ENCODE results near the gene RASSF1.

RASSF1 gene, protein sequence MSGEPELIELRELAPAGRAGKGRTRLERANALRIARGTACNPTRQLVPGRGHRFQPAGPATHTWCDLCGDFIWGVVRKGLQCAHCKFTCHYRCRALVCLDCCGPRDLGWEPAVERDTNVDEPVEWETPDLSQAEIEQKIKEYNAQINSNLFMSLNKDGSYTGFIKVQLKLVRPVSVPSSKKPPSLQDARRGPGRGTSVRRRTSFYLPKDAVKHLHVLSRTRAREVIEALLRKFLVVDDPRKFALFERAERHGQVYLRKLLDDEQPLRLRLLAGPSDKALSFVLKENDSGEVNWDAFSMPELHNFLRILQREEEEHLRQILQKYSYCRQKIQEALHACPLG

DNA sequence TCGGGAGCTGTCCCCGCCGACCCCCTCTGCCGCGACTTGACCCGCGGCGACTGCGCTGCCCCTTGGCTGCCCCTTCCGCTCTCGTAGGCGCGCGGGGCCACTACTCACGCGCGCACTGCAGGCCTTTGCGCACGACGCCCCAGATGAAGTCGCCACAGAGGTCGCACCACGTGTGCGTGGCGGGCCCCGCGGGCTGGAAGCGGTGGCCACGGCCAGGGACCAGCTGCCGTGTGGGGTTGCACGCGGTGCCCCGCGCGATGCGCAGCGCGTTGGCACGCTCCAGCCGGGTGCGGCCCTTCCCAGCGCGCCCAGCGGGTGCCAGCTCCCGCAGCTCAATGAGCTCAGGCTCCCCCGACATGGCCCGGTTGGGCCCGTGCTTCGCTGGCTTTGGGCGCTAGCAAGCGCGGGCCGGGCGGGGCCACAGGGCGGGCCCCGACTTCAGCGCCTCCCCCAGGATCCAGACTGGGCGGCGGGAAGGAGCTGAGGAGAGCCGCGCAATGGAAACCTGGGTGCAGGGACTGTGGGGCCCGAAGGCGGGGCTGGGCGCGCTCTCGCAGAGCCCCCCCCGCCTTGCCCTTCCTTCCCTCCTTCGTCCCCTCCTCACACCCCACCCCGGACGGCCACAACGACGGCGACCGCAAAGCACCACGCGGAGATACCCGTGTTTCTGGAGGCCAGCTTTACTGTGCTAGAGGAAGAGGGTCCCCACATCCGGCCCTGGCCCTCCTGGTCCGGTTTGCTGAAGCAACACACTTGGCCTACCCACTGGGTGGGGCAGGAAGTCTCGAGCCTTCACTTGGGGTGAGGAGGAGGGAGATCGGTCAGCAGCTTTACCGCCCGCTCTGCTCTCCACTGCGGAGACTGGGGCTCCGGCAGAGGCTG is at the start of gene RASSF1:
TSS of gene RASSF1 (minus strand) at position 389 of the 882 bp plus-strand sequence. CDS start at position 358, 31 bp downstream.
- no peak for DNase-seq

DNA sequence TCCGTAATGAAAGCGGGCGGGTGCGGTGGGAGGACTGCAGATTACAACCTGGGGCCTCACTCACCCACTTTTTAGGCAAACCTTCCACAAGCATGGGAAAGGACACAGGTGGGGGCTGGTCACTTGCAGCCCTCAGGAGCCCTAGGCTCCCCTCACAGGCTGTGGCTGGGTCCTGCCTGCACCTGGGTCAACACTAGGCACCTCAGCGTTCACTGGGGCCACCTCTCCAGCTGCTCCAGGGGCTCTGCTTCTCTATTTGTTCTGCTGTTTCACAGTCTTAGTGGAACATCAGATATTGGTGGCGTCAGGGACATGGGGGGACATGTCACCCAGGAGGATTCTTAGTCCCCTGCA is 48.8 kb upstream of the RASSF1 start:
- DNase-seq: no peak

DNA sequence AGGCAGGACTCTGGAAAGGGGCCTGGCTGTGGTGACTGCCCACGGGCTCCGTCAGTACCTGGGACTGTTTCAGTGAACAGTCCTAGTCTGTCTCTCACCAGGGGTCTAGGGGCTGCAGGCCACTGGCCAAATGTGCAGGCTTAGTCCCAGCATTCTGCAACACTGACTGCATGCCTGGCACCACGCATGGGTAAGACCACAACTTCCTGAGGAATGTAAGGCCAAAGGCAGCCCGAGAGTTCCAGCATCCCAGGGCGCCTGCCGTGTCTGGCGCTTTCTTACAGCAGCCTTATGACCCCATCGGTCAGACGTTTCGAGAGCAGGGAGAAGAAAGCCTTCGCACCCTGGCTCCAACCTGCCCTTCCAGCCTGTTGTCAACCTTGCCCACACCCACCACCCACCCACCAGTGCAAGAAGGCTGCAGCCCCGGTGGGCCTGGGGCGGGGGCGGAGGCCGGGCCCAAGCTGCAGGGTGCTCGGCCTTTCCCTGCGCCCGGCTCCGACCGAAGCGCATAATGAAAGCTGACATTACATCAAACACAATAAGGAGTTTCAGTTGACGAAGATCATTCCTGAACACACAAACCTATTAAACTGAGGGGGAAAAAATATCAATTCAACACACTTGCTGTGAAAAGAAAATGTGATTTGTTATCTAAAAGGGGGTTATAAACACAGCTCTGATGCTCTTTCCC is 48.2 kb upstream of the RASSF1 start:
- DNase-seq: no peak

DNA sequence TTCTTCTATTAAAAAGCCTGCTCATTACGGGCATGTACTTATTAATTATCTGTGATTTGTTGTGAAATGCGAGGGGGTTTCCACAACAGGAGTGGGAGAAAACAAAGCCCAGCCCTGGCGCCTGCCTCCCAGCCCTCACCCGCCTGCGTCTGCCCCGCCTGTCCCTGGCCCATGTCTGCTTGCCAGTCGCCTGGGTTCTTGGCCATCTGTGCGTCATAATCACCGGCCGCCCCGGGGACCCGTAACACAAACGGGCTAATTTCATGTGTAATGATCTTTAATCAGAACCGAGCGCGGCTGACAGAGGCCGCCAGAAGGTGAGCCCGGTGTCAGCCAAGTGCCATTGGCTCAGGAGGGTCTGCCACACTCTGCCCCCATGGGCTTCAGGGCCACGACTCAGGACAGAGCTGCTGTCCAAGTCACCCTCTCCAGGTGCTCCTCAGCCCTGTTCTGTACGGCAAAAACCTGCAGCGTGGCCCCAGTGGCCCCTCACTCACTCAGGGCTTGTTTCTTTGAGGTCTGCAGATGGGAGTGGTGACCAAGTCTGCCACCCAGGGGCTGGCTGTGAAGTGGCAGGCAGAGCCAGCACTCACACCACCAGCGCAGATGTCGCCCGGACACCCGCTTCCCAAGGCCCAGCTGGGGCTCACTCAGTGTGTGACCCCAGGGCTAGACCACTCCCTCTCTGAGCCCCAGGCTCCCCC is 47.5 kb upstream of the RASSF1 start:
- peak in 2 of 3 experiments; percentile 51 to 69 for DNase-seq

DNA sequence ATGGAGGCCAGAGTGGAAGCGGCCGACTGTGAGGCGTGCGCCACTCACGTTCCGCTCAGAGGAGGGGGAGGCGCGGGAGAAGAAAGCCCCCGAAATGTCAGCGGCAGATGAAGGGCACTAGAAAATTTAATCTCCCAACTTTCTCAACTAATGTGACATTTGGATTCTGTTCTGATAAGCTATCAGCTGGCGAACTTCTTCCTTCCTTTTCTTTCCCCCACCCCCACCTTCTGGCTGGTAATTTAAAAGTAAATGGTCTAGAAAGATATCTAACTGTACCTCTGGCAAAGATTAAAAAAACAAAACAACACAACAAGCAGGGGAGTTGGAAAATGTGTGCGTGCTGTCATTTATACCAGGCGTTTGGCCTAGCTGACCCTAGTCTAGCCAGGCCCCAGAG is 45.1 kb upstream of the RASSF1 start:
- no peak for DNase-seq

DNA sequence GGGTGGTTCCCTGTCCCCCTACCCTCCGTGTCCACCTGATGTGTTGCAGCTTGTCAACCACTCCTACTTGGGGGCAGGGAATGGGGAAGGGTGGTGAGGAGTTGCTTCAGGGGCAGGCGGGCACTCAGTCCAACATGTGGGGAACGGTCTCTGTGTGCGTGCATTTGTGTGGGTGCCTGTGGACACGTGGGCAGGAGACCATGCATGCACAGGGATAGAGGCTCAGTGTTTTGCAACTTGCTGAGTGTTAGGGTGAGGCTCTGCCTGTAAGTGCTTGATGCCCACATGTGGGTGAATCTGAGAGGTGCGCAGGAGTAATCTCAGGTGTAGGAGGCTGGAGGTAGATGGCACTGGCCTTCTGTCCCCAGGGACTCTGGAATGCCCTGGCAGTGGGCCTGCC is 43.1 kb upstream of the RASSF1 start:
- no peak for DNase-seq

DNA sequence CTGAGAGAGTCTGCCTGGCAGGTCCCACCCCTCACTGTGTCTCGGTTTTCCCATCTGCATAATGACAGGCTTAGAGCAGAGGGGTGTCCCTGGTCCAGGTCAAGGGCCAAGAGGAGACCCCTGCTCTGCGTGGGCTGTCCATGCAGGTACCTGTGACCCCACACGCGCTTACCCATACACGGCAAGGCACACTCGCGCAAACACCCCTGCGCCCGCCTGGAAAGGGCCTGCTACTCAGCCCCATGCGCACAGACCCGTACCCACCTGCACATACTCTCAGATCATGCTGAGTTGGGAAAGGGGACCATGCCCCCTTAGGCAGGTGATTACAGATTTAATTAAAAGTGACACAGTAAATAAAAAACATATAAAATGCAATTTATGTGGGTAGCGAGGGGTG is 42.1 kb upstream of the RASSF1 start:
- DNase-seq: peak in 2 of 3 experiments; percentile 7 to 13

DNA sequence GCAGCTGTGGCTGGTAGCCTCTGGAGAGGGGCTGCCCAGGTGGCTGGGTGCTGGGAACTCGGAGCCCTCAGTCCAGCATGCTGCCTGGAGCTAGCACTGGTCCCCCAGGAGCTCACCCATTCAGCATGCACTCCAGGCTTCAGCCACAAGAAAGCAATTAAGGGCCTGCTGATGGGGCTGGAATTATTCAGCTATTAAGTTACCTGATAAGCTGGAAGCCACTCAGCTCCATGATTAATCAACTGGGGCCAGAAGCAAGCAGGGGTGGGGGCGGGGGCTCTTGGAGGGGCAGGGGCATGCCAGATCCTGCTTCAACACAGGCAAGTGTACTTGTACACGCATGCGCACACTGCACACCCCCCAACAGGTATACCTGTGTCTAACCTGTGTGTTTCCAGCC is 40.7 kb upstream of the RASSF1 start:
- peak; percentile 6 to 88 (median 62) for DNase-seq

DNA sequence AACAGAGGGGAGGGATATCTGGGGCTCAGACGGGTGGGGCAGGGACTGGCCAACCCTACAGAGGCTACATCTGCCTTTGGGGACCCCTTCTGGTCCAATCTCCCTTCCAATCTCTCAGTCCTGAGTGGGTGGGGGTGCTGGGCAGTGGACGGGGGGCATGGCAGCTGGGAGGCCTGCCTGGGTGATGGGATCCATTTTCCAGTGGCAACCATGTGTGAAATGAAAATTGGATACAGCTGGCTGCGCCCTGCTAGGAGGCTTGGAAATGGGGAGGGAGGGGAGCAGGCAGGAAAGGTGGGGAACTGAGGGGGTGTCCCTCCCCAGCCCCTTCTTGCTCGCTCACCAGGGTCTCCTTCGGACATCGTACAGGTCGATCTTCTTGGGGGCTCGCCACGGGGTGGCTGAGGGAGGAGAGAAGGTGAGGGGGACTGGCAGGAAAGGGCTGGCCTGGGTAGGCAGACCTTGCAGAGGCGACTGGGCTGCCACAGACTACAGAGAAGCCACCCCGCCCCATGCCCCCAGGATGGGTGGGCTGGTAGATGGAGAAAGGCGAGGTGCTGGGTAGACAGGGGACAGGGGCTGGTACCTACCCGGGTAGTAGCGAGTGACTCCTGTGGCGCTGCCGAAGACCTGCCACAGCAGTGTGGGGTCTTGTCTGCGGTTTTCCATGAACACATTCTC is 39.9 kb upstream of the RASSF1 start:
- DNase-seq: no peak

DNA sequence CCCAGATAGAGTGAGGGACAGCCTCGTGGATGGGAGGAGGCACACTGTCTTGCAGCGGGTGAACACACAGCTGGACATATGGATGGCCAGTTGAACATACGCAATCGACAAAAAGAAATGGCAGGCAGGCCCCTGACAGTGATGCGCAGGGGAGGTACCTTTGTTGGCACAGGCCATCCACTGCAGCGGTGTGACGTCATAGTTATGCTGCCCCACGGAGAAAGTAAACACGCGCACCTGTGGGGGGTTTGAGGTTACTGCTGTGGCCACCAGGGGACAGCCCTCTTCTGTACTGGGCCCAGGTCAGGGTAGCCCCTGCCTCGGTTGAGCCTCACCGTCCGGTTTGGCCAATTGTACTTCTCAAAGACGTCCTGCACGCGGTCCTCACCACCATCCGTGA is 38.1 kb upstream of the RASSF1 start:
- peak in 1 of 3 experiments; percentile 18 for DNase-seq

DNA sequence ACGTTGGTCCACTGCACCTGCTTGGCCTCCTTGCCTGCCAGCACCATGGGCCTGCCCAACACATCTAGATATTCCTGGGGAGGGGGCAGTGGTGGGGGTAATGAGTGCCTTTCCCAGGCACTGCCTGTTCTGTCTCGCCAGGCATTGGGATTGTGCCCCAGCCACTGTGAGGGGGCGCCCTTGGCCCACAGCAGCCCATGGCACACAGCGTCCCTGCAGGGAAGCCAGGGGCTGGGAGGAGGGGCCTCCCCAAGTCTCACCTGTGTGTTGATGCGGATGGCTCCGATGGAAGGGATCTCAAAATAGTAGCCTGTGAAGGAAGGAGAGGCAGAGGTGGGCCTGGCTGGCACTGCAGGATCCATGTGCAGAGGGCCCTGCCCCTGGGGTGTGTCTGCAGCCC is 37.4 kb upstream of the RASSF1 start:
- no peak for DNase-seq

DNA sequence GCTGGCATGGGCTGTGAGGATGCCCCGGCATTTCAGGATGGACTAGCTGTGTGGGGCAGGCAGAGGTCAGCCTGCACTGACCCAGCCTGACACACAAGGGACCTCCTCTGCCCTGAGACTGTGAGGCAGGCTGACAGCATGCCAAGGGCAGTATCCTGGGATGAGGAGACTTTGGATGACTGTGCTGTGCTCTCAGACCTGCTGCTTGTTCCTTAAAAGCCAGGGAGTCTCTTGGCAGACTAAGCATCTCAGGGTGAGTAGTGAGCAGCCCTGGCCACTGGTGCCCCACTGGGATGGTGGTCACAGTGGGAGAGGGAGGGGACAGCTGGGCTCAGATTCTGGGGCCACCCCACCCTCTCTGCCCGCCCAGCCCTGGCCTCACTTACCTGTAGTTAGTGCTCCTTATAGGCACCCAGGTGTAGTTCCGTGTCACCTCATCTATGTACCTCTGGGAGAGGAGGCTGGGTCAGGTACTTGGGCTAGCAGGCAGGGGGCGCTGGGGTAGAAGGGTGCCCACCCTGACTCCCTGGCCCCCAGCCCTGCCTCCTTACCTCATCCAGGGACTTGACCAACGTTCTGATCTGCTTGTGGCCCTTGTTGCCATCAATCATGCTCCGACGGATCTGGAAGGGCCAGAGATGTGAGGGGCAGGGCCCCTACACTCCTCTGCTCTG is 34.8 kb upstream of the RASSF1 start:
- no peak for DNase-seq

DNA sequence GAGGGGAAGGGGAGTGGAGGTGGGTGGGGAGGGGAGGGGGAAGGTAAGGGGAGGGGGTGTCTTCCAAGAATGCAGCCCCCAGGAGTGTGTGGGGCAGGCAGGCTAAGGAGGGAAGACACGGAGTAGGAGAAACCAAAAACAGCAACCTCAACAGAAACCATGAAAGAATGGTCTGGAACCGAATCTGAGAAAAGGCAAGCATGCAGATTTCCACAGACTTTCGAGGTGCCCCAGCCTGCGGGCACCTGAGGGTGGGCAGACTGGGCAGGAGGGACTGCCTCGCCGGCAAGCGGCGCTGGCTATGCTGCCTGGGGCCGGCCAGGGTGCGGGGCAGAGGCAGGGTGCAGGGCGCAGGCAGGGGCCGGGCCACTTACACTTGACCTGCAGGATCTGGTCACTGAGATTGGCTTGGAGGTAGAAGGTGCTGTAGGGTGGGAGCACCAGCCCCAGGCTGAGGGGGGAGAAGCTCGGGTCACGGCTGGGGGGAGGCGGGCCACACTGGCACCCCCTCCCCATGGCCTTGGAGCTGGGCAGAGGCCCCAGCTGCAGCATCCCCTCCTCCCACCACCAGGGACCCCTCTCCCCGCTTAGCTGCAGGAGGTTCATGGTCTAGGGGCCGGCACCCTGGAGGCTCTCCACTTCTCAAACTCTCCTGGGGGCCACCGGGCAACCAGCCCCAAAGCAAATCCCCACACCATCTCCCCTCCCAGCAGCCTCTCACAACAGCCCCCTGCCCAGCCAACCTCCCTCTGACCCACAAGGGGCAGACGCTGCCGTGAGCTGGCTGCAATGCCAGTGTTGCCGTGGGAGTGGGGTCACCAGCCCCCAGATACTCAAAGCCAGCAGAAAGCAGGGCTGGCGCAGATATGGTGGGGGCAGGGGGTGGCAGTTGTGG is 34.0 kb upstream of the RASSF1 start:
- no peak for DNase-seq

DNA sequence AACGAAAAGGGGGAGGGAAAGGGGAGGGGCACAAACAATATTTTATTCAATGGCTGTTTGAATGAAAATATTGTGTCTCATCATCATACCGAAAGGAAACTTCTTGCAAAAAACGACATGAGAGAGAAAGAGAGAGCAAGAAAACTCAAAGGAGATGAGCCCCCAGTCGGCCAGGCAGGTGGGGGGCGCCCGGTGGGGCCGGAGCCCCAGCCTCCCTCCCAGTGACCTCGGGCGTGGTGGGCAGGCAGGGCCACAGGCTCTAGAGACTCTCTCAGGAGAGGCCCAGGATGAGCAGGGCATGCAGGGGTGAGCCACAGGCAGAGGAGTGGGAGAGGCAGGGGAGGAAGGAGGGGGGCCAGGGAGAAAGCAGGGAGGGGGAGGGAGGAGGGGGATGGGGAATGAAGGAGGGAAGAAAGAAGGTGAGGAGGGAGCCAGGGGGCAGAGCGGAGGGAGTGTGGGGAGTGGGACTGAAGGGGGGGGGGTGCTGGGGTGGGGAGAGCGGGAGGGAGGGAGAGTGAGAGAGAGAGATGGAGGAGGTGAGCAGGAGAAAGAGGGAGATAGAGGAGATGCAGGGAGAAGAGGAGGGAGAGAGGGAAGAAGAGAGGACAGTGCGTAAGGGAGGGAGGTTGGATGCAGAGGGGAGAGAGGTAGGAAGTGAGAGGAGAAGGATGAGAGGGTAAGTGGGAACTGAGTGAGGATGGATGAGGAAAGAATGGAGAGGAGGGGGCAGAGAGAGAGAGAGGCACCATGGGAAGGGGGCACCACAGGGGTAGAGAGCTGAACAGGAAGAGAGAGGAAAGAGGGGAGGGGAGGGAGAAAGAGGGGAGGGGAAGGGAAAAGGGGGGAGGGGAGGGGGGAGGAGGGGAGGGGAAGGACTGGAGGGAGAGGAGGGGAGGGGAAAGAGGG is 32.8 kb upstream of the RASSF1 start:
- peak in 1 of 3 experiments; percentile 11 for DNase-seq

DNA sequence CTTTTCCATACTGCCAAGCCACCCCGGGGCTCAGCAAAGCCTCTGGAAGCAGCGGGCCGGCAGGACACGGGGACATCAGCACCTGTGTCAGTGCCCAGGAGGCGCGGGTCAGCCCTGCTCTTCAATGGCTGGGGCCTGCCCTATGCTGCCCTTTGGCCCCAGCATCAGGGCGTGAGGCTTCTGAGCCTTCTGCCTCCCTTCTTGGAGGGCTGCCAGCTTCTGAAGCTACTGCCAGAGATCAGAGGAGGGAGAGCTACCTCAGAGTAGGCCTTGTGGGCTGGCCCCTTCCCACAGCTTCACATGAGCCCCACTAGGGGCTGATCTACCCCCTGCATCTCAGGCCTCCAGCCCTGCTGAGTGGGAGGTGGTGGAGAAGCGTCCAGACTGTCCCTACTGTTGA is 31.7 kb upstream of the RASSF1 start:
- DNase-seq: peak in 1 of 3 experiments; percentile 33

DNA sequence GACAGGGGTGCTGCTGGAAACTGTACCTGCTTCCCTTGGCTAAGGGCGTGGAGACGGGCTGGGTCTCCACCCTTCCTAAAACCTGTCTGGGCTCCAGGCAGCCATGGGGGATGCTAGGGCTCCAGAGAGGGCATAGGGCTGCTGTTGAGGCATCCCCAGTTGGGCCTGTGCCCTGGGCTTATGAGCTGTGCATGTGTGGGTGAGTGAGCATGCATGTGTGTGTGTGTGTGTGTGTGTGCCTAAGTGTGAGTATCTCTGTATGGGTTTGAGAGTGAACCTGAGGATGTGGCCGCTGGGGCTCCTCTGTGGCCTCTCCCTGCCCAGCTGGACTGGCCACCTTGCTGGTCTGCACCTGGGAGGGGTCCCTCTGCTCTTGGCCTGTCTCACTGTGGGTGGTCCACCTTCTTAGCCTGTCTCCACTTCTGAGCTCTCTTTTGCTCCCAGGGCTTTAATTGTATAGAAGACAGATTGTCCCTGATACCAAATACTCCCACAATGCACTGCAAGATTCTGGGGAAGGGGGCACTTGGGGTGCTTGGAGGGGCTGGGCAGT is 30.6 kb upstream of the RASSF1 start:
- DNase-seq: no peak

DNA sequence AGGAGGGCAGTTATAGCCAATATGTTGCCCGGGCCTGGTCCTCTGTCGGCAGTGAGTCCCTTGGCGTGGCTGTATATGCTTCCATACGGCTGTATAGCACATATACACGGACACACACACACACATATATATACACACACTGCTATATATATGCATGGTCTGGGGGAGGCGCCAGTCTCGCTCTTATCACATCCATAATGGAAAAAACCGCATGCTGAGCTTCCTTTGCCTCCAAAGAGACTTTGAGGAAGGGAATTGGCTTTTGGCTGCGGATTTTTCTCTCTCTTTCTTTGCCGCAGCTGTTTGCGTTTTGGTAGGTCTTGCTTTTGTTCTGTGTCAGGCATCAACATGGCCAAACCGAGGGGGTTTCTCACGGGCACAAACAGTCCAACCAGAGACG is 30.0 kb upstream of the RASSF1 start:
- DNase-seq: peak in 1 of 3 experiments; percentile 6

DNA sequence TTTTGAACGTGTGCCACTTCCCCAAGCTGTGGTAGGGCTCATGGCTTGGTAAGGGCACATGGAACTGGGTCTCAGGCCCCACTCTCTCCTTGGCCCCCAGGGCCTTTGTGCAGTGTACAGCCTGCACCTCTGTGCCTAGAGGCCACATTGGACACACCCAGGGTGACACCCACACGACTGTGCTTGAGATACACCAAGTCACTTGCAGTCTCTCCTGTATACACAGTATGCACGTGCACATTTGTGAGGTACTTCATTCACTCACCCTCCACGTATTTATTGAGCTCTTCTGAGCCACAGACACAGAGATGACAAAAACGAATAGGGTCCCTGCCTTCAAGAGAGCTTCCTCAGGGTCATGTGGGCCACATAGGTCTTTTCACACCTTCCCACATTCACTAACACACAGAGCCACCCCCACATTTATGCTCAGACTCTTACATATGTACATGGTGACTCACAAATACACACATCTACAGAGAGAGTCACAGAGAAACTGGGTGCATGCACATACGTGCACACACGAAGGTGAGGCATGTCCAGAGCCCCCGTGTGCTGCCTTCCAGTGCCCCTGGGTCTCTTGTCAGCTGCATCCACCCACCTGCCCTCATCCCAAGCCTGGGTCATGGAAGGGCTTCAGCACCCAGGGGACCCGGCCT is 28.5 kb upstream of the RASSF1 start:
- no peak for DNase-seq

DNA sequence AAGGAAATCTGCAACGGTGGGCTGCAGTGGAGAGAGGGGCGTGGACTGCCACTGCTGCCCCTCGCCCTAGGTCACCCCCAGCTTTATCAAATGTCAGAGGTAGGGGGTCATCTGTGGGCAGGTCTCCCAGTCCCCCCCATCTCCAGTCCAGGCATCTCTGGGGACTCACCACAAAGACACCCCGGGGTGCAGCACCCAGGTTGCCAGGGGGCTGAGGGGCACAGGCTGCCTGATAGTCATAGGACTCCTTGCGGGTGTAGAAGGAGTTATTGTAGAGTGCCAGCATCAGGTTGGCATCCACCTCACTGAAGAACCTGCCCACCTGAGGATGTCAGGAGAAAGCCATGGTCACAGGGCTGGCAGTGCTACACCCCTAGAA is 25.2 kb upstream of the RASSF1 start:
- DNase-seq: no peak

Measured in NCI-H1417 (cell line).